Endothelial cell (in vitro differentiated cells): ENCODE data around the gene RELL2. TPM values are rescaled to one million over a fixed set of nuclear protein-coding genes. Genes with fewer than 3 reads are reported as not detected.

Experiments used
- DNase-seq: peaks from one replicate; pipeline ENCODE4 v3.0.0; 2021; ENCODE audit warnings: low spot score
- H3K27ac Mint-ChIP-seq: one replicate; pipeline ENCODE4 v1.8.0; 2021; ENCODE audit warnings: mixed read lengths, inconsistent platforms; ENCODE audit not compliant: unreplicated experiment
- H3K27me3 Mint-ChIP-seq: one replicate; pipeline ENCODE4 v1.8.0; 2021; ENCODE audit warnings: mild to moderate bottlenecking, moderate library complexity, mixed read lengths, inconsistent platforms; ENCODE audit not compliant: unreplicated experiment
- H3K36me3 Mint-ChIP-seq: one replicate; pipeline ENCODE4 v1.8.0; 2021; ENCODE audit warnings: mild to moderate bottlenecking, low read depth, mixed read lengths, inconsistent platforms; ENCODE audit not compliant: unreplicated experiment
- H3K4me1 Mint-ChIP-seq: one replicate; pipeline ENCODE4 v1.8.0; 2021; ENCODE audit warnings: mild to moderate bottlenecking, mixed read lengths, inconsistent platforms; ENCODE audit not compliant: unreplicated experiment
- H3K4me3 Mint-ChIP-seq: one replicate; pipeline ENCODE4 v1.8.0; 2021; ENCODE audit warnings: mild to moderate bottlenecking, mixed read lengths, inconsistent platforms; ENCODE audit not compliant: unreplicated experiment
- H3K9me3 Mint-ChIP-seq: one replicate; pipeline ENCODE4 v1.8.0; 2021; ENCODE audit warnings: mixed read lengths, inconsistent platforms; ENCODE audit not compliant: unreplicated experiment
- CTCF ChIP-seq: fragments of 200-600 bp; sonication (generic); IDR thresholded peaks from one replicate; pipeline ENCODE4 v1.5.0; 2021; ENCODE audit warnings: antibody characterized with exemption; ENCODE audit not compliant: unreplicated experiment
- total RNA-seq: library from RNA; stranded (reverse); fragmentation: NEBNext Ultra II Directional; extraction: Animal tissue kit (Norgen Biotek cat#: 25700); gene quantifications from one replicate; pipeline ENCODE4 v1.2.1, GENCODE V29; 2021; ENCODE audit not compliant: unreplicated experiment

Gene RELL2
- total RNA-seq, 1 donor from 2014 or later = 17.4 TPM

- H3K4me3 Mint-ChIP-seq = peak overlapping the region; percentile 82
- peak overlapping the region; percentile 84 for H3K27ac Mint-ChIP-seq
- H3K9me3 Mint-ChIP-seq = no peaks in the 10 kb centered on the region
- H3K27me3 Mint-ChIP-seq = peaks cover 11% of the 10 kb centered on the region
- peaks cover 29% of the 10 kb centered on the region for H3K4me1 Mint-ChIP-seq
- H3K36me3 Mint-ChIP-seq = peaks cover 33% of the 10 kb centered on the region
- DNase-seq = no peak
- no peak for TF ChIP-seq CTCF
These were observed 32.7 kb downstream of the RELL2 start for GRCh38 chr5:141669520-141669919.

DNA sequence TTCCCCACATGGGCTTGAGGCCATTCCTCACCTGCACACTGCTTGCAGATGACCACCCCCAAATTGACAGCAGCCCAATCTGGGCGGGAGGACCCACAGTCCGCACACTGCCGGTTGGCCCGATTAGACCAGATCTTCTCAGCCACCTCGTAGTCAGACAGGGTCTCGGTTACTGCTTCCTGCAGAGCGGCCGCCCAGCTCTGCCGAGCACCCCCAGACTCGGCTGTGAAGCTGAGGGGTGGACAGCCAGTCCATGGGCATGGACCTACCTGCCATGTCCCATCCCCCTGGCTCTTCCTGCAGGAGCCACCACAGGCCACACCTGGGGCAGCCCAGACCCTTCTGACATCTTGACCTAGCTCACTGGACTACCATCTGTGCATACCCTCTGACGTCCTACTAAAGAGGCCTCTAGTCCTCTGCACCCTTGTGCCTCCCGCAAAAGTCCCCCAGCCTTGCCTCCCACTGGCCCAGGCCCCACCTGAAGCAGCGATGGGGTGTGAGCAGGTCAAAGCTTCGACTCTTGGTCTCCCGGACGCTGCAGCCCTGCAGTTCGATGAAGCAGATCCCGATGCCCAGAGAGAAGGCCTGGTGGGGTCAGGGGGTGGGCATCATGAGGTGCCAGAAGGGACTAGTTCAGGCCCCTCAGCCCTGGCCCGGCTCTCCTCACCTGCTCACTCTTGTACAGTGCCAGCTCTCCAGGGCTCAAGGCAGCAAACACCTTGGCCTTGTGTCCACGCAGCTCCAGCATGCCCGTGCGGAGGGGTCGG is 35.5 kb downstream of the RELL2 start:
- Mint-ChIP-seq H3K27me3 (peaks cover 6% of the 10 kb centered on the region), H3K9me3 (no peaks in the 10 kb centered on the region), H3K27ac (no peak overlapping the region), H3K4me1 (peaks cover 30% of the 10 kb centered on the region), H3K36me3 (peaks cover 36% of the 10 kb centered on the region), H3K4me3 (peak overlapping the region; percentile 31)
- TF ChIP-seq CTCF = no peak
- no peak for DNase-seq

DNA sequence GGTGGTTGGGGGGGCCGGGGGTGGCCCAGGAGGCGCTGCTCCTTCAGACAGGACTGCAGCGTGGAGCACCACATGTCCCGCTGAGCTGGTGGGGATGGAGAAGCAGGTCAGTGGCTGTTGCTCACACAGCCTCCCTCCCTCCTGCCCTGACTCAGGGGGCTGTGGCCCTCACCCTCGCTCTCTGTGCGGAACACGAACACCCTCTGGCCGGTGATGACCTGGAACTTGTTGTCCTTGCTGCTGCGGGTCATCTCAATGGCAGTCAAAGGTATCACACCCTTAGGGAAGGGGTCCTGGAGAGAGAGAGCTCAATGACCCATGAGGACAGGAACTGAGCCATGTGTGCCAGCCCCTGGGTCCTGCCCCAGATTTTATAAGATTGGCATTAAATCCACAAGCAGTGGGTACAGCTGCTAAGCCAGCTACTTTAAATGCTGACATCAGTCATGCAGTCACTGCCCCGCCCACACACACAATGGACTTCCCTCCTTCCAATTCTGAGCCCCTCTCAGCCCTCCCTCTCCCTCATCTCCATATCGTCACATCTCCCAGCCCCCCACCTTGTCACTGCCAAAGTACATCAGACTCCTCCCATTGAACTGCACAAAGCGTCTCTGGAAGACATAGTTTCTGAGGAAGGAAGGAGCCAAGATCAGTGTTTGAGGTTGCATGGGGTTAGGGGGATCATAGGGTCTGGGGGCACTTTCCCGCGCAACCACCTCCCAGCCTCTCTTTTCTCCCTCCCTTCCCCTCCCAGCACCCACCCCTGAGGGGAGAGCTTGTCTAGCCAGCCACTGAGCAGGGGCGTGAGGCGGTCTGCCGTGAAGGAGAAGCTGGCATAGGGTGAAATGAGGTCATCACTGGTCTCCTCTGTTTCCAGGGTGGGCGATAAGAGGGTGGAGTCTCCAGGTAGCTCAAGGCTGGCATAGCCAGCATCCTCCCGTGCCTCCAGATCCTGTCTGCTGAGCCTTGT is 36.3 kb downstream of the RELL2 start:
- H3K4me1 Mint-ChIP-seq = peaks cover 35% of the 10 kb centered on the region
- no peak for TF ChIP-seq CTCF
- H3K27me3 Mint-ChIP-seq = peaks cover 7% of the 10 kb centered on the region
- no peak for DNase-seq
- H3K27ac Mint-ChIP-seq = peak overlapping the region; percentile 48
- no peaks in the 10 kb centered on the region for H3K9me3 Mint-ChIP-seq
- peaks cover 36% of the 10 kb centered on the region for H3K36me3 Mint-ChIP-seq
- peak overlapping the region; percentile 60 for H3K4me3 Mint-ChIP-seq

DNA sequence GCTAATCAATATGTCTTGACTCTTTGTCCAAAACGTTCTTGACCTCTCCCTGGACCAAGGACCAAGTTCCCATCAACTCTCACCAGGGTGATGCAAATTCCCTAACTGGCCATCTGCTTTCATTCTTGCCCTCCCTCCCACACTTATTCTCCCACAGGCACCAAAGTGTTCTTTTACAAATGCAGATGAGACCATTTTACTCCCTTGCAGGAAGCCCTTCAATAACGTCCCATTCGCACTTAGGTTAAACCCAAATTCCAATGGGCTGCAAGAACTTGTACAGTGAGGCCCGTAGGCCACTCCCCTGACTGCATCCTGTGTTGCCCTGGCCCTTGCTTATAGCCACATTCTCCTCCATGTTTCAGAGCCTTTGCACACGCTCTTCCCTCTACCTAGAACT is 38.0 kb downstream of the RELL2 start:
- peak overlapping the region; percentile 81 for H3K27ac Mint-ChIP-seq
- H3K36me3 Mint-ChIP-seq = peaks cover 35% of the 10 kb centered on the region
- peaks cover 7% of the 10 kb centered on the region for H3K27me3 Mint-ChIP-seq
- H3K9me3 Mint-ChIP-seq = no peaks in the 10 kb centered on the region
- peak overlapping the region; percentile 83 for H3K4me3 Mint-ChIP-seq
- no peak for TF ChIP-seq CTCF
- peaks cover 47% of the 10 kb centered on the region for H3K4me1 Mint-ChIP-seq
- no peak for DNase-seq
